GM18498 (cell line): ENCODE measurements around the gene TTYH2.
"Not testable (repeated sequence)": the region's sequence is repeated elsewhere in the genome, so short reads cannot be mapped to it uniquely, and the experiment has no call there.

ENCODE experiments used
- ATAC-seq: cut with Tn5 transposase; IDR thresholded peaks from one replicate; pipeline ENCODE4 v1.9.1; 2021; ENCODE audit warnings: mild to moderate bottlenecking, moderate library complexity; ENCODE audit not compliant: unreplicated experiment

Gene TTYH2

DNA sequence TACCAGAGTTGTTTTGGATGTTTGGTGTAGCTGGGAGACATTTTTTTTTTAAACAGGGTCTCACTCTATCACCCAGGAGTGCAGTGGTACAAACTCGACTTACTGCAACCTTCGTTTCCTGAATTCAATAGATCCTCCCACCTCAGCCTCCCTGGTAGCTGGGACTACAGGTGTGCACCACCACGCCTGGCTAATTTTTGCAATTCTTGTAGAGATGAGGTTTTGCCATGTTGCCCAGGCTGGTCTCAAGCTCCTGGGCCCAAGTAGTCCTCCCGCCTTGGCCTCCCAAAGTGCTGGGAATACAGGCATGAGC lies 68.9 kb downstream of the TTYH2 start:
- not testable (repeated sequence) for ATAC-seq

- no peak for ATAC-seq
Observed at GRCh38 chr17:74282587-74283370, 69.4 kb downstream of the TTYH2 start.

- no peak for ATAC-seq
Observed at GRCh38 chr17:74283371-74283673, 70.0 kb downstream of the TTYH2 start.

- ATAC-seq: no peak
Observed at GRCh38 chr17:74287031-74287602, 73.7 kb downstream of the TTYH2 start.

DNA sequence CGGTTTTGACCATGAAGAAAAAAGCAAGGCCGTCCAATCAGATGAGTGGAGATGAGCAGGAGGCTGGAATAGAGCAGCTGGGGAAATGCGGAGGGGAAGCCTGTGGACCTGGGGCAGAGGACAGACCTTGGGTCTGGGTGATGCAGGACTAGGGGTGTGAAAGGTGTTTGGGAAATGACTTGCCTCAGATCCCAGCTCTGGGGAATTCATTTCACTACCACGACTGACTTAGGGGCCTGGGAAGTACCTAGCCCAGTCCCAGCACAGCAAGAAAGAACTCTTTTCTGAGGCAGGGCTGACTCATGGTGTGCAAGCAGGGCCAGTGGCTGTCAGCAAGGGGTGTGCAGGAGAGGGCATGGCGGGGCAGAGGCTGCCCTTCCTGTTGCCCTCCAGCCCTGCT lies 75.4 kb downstream of the TTYH2 start:
- no peak for ATAC-seq

DNA sequence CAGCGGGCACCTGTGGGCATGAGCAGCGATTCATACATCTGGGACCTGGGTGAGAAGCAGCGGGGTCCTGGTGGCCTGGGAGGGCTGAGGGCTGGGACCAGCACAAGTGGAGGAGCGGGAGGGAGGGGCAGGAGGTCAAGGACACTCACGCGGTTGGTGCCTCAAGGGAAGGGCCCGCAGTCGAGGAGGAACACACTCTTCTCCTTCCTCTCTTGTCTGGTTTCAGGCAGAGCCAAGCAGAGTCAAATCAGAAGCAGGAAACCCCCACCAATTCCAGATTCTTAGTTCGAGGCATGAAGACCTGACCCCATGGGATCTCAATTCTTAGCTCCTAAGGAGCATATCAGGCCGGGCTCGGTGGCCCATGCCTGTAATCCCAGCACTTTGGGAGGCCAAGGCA lies 76.3 kb downstream of the TTYH2 start:
- ATAC-seq: no peak

DNA sequence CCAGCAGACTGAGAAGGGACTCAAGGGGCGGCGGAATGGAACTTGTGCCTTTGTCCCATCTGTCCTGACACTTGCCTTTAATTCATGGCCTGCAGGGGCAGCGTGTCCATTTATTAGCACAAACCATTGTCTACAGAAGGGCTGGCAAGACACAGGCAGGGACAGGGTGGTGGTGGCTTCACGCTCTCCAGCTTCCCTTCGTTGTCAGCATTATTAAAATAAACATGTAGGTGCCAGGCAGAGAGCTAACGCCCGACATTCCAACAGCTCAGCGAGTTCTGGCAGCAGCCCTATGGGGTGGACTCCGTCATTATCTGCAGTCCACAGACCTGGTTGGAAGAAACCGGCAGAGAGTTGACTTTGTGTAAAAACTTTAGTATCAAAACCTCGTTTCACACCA lies 77.0 kb downstream of the TTYH2 start:
- no peak for ATAC-seq

GRCh38 chr17:74292495-74292894 lies 79.1 kb downstream of the TTYH2 start:
- ATAC-seq: no peak

- no peak for ATAC-seq
Observed at GRCh38 chr17:74295625-74296547, 82.5 kb downstream of the TTYH2 start.

DNA sequence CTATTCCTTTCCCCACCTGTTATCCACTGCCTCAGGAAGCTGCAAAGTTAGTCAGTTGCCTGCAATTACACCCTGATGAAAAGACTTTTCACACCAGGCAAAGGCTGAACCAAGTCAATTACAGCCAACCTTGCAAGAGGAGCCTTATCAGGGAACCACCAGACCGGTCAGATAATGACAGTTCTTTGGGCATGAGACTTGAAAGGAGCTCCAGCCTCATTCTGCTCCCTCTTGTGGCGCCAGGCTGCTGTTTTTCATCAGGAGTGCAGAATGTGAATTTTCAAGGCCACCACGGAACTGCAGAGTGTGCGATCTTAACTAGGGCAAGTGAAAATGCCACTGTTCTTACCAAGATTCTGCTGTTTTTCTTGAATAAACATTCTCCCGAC lies 83.2 kb downstream of the TTYH2 start:
- ATAC-seq: no peak

GRCh38 chr17:74297941-74298340 lies 84.6 kb downstream of the TTYH2 start:
- ATAC-seq: no peak

GRCh38 chr17:74298778-74299177 lies 85.4 kb downstream of the TTYH2 start:
- ATAC-seq: no peak

DNA sequence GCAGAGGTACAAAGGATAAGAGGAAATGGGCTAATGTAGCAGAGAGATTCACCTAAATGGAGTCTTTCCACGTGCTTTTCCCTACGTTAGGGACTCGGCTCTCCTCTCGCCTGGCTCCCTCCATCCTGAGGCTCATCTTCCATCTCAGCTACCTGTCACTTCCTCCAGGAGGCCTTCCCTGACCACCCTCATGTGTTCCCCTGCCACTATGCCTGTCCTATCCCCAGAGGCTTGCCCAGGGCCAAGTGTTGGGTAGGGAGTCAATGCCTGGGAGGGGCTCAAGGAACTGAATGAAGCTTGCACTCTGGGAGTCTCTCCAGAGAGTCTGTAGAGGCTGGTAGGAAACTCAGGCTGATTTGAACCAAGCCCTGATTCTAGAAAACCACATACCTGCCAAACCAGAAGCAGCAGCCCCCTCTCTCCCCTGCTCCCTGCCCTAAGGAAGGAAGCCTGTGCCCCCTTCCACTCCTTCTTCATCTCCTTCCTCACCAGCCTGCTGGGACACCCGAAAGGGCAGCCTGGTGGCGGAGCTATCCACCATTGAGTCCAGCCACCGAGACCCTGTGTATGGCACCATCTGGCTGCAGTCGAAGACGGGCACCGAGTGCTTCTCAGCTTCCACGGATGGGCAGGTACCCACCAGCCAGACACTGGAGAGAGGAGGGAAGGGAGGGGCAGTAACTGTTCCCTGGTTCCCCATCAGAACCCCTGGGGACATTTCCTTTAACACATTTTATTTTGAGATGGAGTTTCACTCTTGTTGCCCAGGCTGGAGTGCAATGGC lies 86.0 kb downstream of the TTYH2 start:
- no peak for ATAC-seq

- ATAC-seq: no peak
Observed at GRCh38 chr17:74303305-74303704, 89.9 kb downstream of the TTYH2 start.

DNA sequence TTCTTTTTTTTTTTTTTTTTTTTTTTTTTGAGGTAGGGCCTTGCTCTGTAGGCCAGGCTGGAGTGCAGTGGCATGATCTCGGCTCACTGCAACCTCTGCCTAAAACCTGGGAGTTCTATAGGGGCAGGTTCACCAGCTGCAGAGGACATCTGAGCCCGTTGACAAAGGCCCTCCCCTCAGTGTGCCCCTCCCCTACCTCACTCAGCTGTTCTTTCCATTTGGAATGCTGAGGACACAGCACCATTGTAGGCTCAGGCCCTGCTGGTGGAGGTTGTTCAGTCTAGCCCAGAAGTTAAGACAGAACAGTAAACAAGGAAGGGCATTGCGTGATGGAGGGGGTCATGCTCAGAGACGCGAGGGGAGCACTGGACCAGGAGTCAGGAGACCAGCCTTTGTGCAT lies 90.8 kb downstream of the TTYH2 start:
- no peak for ATAC-seq

- ATAC-seq: no peak
Observed at GRCh38 chr17:74305865-74306654, 92.7 kb downstream of the TTYH2 start.

DNA sequence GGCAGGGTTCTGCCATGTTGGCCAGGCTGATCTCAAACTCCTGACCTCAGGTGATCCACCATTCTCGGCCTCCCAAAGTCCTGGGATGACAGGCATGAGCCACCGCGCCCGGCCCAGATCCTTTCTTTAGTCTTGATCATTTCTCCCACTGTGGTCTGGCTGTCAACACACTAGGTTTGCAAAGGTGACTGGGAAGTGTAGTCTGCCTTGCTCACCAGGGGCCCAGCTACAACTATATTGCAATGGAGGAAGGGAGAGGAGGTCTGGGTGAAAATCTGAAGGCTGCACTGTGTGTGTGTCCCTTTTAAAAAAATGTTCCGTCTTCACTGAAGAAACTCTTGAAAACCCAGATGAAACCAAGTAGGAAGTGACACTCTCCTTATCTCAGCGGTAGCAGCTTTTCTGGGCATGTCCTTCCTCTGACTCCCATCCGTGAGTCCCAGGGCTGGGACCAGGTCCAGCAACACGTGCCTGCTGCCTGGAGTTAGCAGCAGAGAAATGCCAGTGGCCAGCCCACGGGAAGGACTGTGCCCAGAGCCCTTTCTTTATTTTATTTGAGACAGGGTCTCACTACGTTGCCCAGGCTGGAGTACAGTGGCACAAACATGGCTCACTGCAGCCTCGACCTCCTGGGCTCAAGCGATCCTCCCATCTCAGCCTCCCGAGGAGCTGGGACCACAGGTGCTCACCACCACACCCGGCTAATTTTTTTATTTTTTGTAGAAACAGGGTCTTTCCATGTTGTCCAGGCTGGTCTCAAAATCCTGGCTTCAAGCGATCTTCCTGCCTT lies 94.8 kb downstream of the TTYH2 start:
- ATAC-seq: no peak

GRCh38 chr17:74309902-74310301 lies 96.5 kb downstream of the TTYH2 start:
- no peak for ATAC-seq
